Measurements from ENCODE around the gene PACSIN2.

DNA sequence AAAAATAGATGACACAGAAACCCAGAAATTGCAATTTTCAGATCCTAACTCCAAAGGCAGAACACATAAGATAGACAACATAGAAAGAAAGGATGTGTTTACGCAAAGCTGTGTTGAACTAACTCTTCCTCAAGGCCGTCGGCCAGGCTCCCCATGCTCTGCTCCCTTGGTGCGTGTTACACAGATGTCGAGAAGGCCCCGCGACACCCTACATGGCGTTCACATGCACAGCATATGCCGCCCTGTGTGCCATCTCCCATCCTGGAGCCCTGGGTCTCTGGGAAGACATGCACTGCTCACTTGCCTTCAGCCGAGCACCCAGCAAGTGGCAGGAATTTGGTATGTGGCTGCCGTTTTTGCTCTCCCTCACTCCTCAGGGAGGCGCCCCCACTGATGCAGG, 110.9 kb downstream of the PACSIN2 start:
- TF ChIP-seq STAT1 (IDR thresholded peaks at IDR 0.05; ENCODE audit: unreplicated experiment) = no peak
- no peak for TF ChIP-seq POLR2AphosphoS5 (IDR thresholded peaks at IDR 0.05; ENCODE audit: low read depth)
- TF ChIP-seq, protein P1, sequence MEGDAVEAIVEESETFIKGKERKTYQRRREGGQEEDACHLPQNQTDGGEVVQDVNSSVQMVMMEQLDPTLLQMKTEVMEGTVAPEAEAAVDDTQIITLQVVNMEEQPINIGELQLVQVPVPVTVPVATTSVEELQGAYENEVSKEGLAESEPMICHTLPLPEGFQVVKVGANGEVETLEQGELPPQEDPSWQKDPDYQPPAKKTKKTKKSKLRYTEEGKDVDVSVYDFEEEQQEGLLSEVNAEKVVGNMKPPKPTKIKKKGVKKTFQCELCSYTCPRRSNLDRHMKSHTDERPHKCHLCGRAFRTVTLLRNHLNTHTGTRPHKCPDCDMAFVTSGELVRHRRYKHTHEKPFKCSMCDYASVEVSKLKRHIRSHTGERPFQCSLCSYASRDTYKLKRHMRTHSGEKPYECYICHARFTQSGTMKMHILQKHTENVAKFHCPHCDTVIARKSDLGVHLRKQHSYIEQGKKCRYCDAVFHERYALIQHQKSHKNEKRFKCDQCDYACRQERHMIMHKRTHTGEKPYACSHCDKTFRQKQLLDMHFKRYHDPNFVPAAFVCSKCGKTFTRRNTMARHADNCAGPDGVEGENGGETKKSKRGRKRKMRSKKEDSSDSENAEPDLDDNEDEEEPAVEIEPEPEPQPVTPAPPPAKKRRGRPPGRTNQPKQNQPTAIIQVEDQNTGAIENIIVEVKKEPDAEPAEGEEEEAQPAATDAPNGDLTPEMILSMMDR (conservative IDR thresholded peaks at IDR 0.05; ENCODE audit: low read depth in 2 of 2) = no peak; a peak in 1 of 4 replicates
- no peak for TF ChIP-seq ZNF114 (CRISPR knock-in tag; IDR thresholded peaks at IDR 0.05)
- TF ChIP-seq EZH2 (IDR thresholded peaks at IDR 0.05; ENCODE audit: low read depth, unreplicated experiment) = no peak
- TF ChIP-seq, protein P2, sequence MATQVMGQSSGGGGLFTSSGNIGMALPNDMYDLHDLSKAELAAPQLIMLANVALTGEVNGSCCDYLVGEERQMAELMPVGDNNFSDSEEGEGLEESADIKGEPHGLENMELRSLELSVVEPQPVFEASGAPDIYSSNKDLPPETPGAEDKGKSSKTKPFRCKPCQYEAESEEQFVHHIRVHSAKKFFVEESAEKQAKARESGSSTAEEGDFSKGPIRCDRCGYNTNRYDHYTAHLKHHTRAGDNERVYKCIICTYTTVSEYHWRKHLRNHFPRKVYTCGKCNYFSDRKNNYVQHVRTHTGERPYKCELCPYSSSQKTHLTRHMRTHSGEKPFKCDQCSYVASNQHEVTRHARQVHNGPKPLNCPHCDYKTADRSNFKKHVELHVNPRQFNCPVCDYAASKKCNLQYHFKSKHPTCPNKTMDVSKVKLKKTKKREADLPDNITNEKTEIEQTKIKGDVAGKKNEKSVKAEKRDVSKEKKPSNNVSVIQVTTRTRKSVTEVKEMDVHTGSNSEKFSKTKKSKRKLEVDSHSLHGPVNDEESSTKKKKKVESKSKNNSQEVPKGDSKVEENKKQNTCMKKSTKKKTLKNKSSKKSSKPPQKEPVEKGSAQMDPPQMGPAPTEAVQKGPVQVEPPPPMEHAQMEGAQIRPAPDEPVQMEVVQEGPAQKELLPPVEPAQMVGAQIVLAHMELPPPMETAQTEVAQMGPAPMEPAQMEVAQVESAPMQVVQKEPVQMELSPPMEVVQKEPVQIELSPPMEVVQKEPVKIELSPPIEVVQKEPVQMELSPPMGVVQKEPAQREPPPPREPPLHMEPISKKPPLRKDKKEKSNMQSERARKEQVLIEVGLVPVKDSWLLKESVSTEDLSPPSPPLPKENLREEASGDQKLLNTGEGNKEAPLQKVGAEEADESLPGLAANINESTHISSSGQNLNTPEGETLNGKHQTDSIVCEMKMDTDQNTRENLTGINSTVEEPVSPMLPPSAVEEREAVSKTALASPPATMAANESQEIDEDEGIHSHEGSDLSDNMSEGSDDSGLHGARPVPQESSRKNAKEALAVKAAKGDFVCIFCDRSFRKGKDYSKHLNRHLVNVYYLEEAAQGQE (IDR thresholded peaks at IDR 0.05; ENCODE audit: unreplicated experiment) = no peak
- no peak for TF ChIP-seq JUNB (IDR thresholded peaks at IDR 0.05; ENCODE audit: unreplicated experiment)
- no peak for TF ChIP-seq EZH2phosphoT487 (IDR thresholded peaks at IDR 0.05; ENCODE audit: unreplicated experiment)
- TF ChIP-seq, protein P3, sequence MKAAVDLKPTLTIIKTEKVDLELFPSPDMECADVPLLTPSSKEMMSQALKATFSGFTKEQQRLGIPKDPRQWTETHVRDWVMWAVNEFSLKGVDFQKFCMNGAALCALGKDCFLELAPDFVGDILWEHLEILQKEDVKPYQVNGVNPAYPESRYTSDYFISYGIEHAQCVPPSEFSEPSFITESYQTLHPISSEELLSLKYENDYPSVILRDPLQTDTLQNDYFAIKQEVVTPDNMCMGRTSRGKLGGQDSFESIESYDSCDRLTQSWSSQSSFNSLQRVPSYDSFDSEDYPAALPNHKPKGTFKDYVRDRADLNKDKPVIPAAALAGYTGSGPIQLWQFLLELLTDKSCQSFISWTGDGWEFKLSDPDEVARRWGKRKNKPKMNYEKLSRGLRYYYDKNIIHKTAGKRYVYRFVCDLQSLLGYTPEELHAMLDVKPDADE (IDR thresholded peaks at IDR 0.05) = no peak
- no peak for TF ChIP-seq NANOG (IDR thresholded peaks at IDR 0.05; ENCODE audit: borderline replicate concordance)

Data from GM23338 (cell line).